Vagina (tissue), 2 donors: ENCODE measurements around the gene YIPF6. TPM values are rescaled to one million over a fixed set of nuclear protein-coding genes. Genes with fewer than 3 reads are reported as not detected.
A peak's percentile ranks its signal among the peaks of the same experiment; 100 is the strongest.

Experiments
- DNase-seq, 2 donors: peaks; one replicate each; pipeline ENCODE4 v3.0.0-alpha.2; 2017; ENCODE audit errors: extremely low spot score in 2 of 2
- H3K27ac ChIP-seq: fragments of 200-600 bp; sonication (generic); one replicate; pipeline ENCODE4 v1.5.1; 2019
- H3K27me3 ChIP-seq: fragments of 200-600 bp; sonication (generic); one replicate; pipeline ENCODE4 v1.5.1; 2019
- H3K36me3 ChIP-seq, 2 donors: fragments of 200-600 bp; sonication (generic); one replicate each; pipeline ENCODE4 v1.5.1; 2017 to 2019
- H3K4me1 ChIP-seq: fragments of 200-600 bp; sonication (generic); one replicate; pipeline ENCODE4 v1.5.1; 2019
- H3K4me3 ChIP-seq, 2 donors: fragments of 200-600 bp; sonication (generic); 1 replicate in 1 of 2; 2 replicates in 1 of 2; pipeline ENCODE4 v1.5.1; 2016 to 2019
- H3K9me3 ChIP-seq: fragments of 200-600 bp; sonication (generic); one replicate; pipeline ENCODE4 v1.5.1; 2019
- POLR2A ChIP-seq, 2 donors: fragments of 450-650 bp; IDR thresholded peaks; one replicate each; pipeline ENCODE4 v1.6.1; 2017; ENCODE audit warnings: antibody characterized with exemption in 2 of 2, mild to moderate bottlenecking in 2 of 2, moderate library complexity in 2 of 2
- POLR2AphosphoS5 ChIP-seq, 2 donors: sonication (generic); formaldehyde crosslinking; IDR thresholded peaks; one replicate each; pipeline ENCODE4 v1.9.0; 2017; ENCODE audit warnings: antibody characterized with exemption in 2 of 2, mild to moderate bottlenecking in 2 of 2, low read depth in 1 of 2; ENCODE audit not compliant: insufficient read depth in 1 of 2
- intact Hi-C: fragments of 100-400 bp; cut with DNase I; formaldehyde crosslinking; loops from one replicate; pipeline ENCODE4 v1.15.1; 2023
- total RNA-seq: library from RNA; depleted of rRNA; stranded (reverse); fragments of >200 nt; gene quantifications from one replicate; pipeline ENCODE4 v1.2.3, GENCODE V29; 2016
- TF ChIP-seq, protein P1 (sequence below), 3 experiments: fragments of 450-650 bp in 2 of 3; fragments of 200-600 bp in 1 of 3; sonication (generic) in 1 of 3; IDR thresholded peaks; one replicate each; pipeline ENCODE4 v1.5.1; 2017 to 2019; ENCODE audit warnings: antibody characterized with exemption in 3 of 3, mild to moderate bottlenecking in 2 of 3, moderate library complexity in 2 of 3

The YIPF6 gene, protein sequence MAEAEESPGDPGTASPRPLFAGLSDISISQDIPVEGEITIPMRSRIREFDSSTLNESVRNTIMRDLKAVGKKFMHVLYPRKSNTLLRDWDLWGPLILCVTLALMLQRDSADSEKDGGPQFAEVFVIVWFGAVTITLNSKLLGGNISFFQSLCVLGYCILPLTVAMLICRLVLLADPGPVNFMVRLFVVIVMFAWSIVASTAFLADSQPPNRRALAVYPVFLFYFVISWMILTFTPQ
- total RNA-seq, result 19.2 TPM

DNA sequence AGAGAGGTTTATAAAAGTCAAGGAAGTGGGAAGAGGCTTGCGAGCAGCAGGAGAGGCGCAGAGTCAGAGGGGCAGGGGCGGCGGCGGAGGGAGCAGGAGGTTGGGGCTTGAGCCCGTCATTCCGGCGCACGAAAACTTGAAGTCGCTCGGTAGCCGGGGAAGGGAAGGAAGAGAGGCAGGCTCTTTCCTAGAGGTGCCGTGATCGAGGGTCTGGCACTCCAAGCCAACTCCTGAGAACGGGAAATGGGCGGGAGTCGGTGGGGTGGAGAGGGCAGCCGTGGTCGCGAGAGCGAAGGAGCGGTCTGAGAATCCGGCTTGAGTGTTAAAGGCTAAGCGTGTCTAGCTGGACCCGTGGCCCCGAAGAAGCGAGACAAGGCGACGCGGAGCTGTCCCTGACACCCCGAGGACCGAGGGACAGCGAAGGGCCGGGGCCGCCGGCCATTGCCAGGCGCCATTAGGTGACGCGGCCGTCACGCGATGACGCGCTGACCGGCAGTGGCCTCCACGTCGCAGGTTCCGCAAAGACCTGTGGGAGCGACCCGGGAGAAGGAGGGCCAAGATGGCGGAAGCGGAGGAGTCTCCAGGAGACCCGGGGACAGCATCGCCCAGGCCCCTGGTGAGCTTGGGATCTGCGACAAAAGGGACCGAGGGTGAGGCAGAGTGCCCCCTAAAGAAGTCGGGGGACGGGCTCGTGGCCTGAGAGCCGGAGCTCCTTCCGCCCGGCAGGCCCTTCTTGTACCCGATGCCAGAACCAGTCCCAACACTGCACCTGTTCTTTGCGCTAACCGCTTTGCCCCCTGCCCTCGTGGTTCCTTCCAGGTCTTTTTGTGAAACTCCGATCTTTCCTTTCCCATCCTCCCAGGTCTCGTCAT, at the start of gene YIPF6:
YIPF6 (plus strand) TSS at position 544 of the 872 bp plus-strand sequence; CDS start at position 560, 16 bp downstream.
- intact Hi-C loops, result no loop called here
- Histone ChIP-seq H3K9me3 (no peaks in the 10 kb centered on the region), H3K27me3 (no peaks in the 10 kb centered on the region), H3K4me1 (peaks cover 13% of the 10 kb centered on the region), H3K27ac (peak within 1 kb of the TSS; percentile 93), H3K4me3 (peak within 1 kb of the TSS; percentile 65 to 67), H3K36me3 (no peaks in the 10 kb centered on the region)
- peak in 1 of 2 donors; percentile 87 for DNase-seq
- TF ChIP-seq, protein P1, sequence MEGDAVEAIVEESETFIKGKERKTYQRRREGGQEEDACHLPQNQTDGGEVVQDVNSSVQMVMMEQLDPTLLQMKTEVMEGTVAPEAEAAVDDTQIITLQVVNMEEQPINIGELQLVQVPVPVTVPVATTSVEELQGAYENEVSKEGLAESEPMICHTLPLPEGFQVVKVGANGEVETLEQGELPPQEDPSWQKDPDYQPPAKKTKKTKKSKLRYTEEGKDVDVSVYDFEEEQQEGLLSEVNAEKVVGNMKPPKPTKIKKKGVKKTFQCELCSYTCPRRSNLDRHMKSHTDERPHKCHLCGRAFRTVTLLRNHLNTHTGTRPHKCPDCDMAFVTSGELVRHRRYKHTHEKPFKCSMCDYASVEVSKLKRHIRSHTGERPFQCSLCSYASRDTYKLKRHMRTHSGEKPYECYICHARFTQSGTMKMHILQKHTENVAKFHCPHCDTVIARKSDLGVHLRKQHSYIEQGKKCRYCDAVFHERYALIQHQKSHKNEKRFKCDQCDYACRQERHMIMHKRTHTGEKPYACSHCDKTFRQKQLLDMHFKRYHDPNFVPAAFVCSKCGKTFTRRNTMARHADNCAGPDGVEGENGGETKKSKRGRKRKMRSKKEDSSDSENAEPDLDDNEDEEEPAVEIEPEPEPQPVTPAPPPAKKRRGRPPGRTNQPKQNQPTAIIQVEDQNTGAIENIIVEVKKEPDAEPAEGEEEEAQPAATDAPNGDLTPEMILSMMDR (IDR thresholded peaks at IDR 0.05), result no peak
- TF ChIP-seq POLR2AphosphoS5 (IDR thresholded peaks at IDR 0.05; ENCODE audit: insufficient read depth in 1 of 2, low read depth in 1 of 2) (peak; percentile 61 to 91), POLR2A (IDR thresholded peaks at IDR 0.05) (peak in 1 of 2 donors; percentile 59)

DNA sequence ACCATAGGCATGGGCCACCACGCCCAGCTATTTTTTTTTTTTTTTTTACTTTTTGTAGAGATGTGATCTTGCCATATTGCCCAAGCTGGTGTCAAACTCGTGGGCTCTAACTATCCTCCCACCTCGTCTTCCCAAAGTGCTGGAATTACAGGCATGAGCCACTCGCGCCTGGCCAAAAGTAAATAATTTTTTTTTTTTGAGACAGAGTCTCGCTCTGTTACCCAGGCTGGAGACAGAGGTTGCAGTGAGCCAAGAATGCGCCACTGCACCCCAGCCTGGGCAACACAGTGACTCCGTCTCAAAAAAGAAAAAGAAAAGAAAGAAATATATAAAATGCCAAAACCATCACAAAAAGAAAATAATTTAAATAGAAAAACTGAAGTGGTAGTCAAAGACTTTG, 47.1 kb upstream of the YIPF6 start:
- H3K36me3 ChIP-seq, result no peaks in the 10 kb centered on the region
- no peaks in the 10 kb centered on the region for H3K27me3 ChIP-seq
- DNase-seq, result no peak
- H3K4me3 ChIP-seq, result no peak overlapping the region
- H3K9me3 ChIP-seq, result no peaks in the 10 kb centered on the region
- TF ChIP-seq, protein P1 (IDR thresholded peaks at IDR 0.05), result no peak
- TF ChIP-seq POLR2AphosphoS5 (IDR thresholded peaks at IDR 0.05; ENCODE audit: insufficient read depth in 1 of 2, low read depth in 1 of 2), result no peak
- TF ChIP-seq POLR2A (IDR thresholded peaks at IDR 0.05), result no peak
- H3K4me1 ChIP-seq, result no peaks in the 10 kb centered on the region
- intact Hi-C loops, result no loop called here
- no peak overlapping the region for H3K27ac ChIP-seq

DNA sequence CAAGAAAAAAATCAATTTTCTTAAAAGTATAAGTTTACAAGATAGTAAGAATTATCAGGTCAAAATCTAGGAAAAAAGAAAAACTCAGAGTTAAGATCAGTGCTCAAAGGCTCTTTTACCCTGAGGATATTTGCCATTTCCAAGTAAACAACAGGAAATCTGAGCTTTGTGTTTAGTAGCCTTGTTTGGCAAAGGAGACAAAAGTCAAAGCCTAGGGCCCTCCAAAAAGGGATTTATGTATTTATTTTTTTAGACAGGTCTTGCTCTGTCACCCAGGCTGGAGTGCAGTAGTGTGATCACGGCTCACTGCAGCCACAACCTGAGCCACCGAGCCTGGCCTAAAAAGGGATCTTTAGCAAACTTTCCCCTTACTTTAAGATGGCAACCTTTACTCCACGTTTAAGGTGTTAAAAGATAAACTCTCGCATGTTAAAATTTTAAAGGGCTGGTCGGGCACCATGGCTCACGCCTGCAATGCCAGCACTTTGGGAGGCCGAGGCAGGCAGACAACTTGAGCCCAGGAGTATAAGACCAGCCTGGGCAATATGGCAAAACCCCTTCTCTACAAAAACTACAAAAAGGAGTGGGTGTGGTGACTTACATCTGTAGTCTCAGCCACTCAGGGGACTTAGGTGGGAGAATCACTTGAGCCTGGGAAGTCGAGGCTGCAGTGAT, 44.2 kb upstream of the YIPF6 start:
- Histone ChIP-seq H3K27me3 (no peaks in the 10 kb centered on the region), H3K9me3 (no peaks in the 10 kb centered on the region), H3K27ac (no peak overlapping the region), H3K4me3 (no peak overlapping the region), H3K36me3 (no peaks in the 10 kb centered on the region), H3K4me1 (no peaks in the 10 kb centered on the region)
- intact Hi-C loops, result no loop called here
- DNase-seq, result no peak
- no peak for TF ChIP-seq POLR2AphosphoS5 (IDR thresholded peaks at IDR 0.05; ENCODE audit: insufficient read depth in 1 of 2, low read depth in 1 of 2)
- TF ChIP-seq, protein P1 (IDR thresholded peaks at IDR 0.05), result no peak
- TF ChIP-seq POLR2A (IDR thresholded peaks at IDR 0.05), result no peak

DNA sequence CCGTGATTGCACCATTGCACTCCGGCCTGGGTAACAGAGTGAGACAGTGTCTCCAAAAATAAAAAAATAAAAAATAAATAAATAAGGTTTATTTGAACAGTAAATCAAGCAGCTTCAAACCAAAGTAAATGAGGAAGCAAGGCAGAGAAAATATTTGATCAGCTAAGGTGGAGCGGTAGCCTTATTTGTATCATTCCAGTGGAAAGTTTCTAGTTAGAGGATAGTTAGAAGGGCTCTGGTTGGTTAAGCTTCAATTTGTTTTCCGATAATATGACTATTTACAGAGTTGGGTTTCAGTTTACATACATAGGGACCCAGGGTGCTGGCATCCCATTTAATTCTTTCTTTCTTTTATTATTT, 43.7 kb upstream of the YIPF6 start:
- intact Hi-C loops, result no loop called here
- Histone ChIP-seq H3K4me1 (no peaks in the 10 kb centered on the region), H3K4me3 (no peak overlapping the region), H3K9me3 (no peaks in the 10 kb centered on the region), H3K27me3 (no peaks in the 10 kb centered on the region), H3K36me3 (no peaks in the 10 kb centered on the region), H3K27ac (no peak overlapping the region)
- no peak for DNase-seq
- TF ChIP-seq POLR2A (IDR thresholded peaks at IDR 0.05), result no peak
- TF ChIP-seq, protein P1 (IDR thresholded peaks at IDR 0.05), result no peak
- no peak for TF ChIP-seq POLR2AphosphoS5 (IDR thresholded peaks at IDR 0.05; ENCODE audit: insufficient read depth in 1 of 2, low read depth in 1 of 2)
